Glutamatergic neuron (in vitro differentiated cells): ENCODE data around the gene ZNF8. TPM values are rescaled to one million over a fixed set of nuclear protein-coding genes. Genes with fewer than 3 reads are reported as not detected.
A peak's percentile ranks its signal among the peaks of the same experiment; 100 is the strongest.

Experiments used
- DNase-seq: peaks from one replicate; pipeline ENCODE4 v3.0.0; 2022
- H3K27ac Mint-ChIP-seq: one replicate; pipeline ENCODE4 v1.8.0; 2020; ENCODE audit warnings: mild to moderate bottlenecking, mixed read lengths, inconsistent platforms; ENCODE audit not compliant: unreplicated experiment
- H3K27me3 Mint-ChIP-seq: one replicate; pipeline ENCODE4 v1.8.0; 2020; ENCODE audit warnings: mild to moderate bottlenecking, moderate library complexity, mixed read lengths, inconsistent platforms; ENCODE audit not compliant: unreplicated experiment
- H3K36me3 Mint-ChIP-seq: one replicate; pipeline ENCODE4 v1.8.0; 2020; ENCODE audit warnings: mild to moderate bottlenecking, mixed read lengths, inconsistent platforms; ENCODE audit not compliant: unreplicated experiment
- H3K4me1 Mint-ChIP-seq: one replicate; pipeline ENCODE4 v1.8.0; 2020; ENCODE audit warnings: mild to moderate bottlenecking, low read depth, mixed read lengths, inconsistent platforms; ENCODE audit not compliant: unreplicated experiment
- H3K4me3 Mint-ChIP-seq: one replicate; pipeline ENCODE4 v1.8.0; 2020; ENCODE audit warnings: mild to moderate bottlenecking, mixed read lengths, inconsistent platforms; ENCODE audit not compliant: unreplicated experiment
- H3K9me3 Mint-ChIP-seq: one replicate; pipeline ENCODE4 v1.8.0; 2020; ENCODE audit warnings: mild to moderate bottlenecking, moderate library complexity, mixed read lengths, inconsistent platforms; ENCODE audit not compliant: unreplicated experiment
- total RNA-seq: library from RNA; stranded (reverse); fragmentation: NEBNext Ultra II Directional; extraction: Animal tissue kit (Norgen Biotek cat#: 25700); gene quantifications from one replicate; pipeline ENCODE4 v1.2.1, GENCODE V29; 2021; ENCODE audit not compliant: unreplicated experiment
- TF ChIP-seq, protein P1 (sequence below): fragments of 200-600 bp; sonication (generic); IDR thresholded peaks from one replicate; pipeline ENCODE4 v1.5.0; 2021; ENCODE audit not compliant: partially characterized antibody, unreplicated experiment

The ZNF8 gene
- total RNA-seq, 1 donor from 2014 or later = 24.8 TPM

DNA sequence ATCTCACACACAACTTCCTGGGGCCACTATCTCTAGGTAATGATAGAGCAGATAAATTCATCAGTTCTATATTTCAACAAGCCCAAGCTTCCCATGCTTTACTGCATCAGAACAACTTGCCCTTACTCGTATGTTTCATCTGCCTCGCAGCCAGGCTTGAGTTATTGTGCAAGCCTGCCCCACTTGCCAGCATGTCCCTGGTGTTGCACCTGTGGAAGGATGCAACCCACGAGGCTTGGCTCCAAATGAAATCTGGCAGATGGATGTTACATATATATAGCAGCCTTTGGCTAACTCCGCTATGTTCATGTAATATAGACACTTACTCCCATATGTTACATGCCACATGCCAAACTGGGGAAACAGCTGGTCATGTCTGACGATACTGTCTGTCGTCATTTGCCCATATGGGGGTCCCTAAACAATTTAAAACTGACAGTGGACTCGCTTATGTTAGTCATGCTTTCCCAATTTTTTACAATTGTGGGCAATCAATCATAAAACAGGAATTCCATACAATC, 32.6 kb downstream of the ZNF8 start:
- peak overlapping the region; percentile 25 for H3K27ac Mint-ChIP-seq
- DNase-seq = no peak
- peaks cover 8% of the 10 kb centered on the region for H3K9me3 Mint-ChIP-seq
- peak overlapping the region; percentile 10 for H3K4me3 Mint-ChIP-seq
- H3K4me1 Mint-ChIP-seq = peaks cover 11% of the 10 kb centered on the region
- peaks cover 3% of the 10 kb centered on the region for H3K27me3 Mint-ChIP-seq
- TF ChIP-seq, protein P1, sequence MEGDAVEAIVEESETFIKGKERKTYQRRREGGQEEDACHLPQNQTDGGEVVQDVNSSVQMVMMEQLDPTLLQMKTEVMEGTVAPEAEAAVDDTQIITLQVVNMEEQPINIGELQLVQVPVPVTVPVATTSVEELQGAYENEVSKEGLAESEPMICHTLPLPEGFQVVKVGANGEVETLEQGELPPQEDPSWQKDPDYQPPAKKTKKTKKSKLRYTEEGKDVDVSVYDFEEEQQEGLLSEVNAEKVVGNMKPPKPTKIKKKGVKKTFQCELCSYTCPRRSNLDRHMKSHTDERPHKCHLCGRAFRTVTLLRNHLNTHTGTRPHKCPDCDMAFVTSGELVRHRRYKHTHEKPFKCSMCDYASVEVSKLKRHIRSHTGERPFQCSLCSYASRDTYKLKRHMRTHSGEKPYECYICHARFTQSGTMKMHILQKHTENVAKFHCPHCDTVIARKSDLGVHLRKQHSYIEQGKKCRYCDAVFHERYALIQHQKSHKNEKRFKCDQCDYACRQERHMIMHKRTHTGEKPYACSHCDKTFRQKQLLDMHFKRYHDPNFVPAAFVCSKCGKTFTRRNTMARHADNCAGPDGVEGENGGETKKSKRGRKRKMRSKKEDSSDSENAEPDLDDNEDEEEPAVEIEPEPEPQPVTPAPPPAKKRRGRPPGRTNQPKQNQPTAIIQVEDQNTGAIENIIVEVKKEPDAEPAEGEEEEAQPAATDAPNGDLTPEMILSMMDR = no peak
- peaks cover 30% of the 10 kb centered on the region for H3K36me3 Mint-ChIP-seq

DNA sequence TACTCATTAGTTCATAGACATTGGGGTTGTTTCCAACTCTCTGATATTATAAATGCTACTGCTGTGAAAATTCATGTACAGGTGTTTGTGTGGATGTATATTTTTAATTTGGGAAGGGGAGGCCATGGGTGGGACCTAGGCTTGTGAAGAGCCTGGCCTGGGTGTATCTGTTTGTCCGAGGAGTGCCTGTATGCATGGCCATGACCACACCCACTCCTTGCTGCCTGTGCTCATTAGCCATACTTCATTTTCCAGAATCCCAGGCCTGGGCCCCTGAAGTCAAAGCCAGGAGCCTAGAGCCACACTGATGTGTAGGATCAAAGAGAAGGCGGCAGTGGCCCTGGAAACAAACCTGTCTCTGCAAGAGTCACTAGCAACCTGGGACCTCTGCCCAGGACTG, 36.8 kb downstream of the ZNF8 start:
- DNase-seq = no peak
- TF ChIP-seq, protein P1 = no peak
- H3K27ac Mint-ChIP-seq = no peak overlapping the region
- peaks cover 8% of the 10 kb centered on the region for H3K9me3 Mint-ChIP-seq
- H3K4me1 Mint-ChIP-seq = peaks cover 11% of the 10 kb centered on the region
- H3K27me3 Mint-ChIP-seq = peaks cover 5% of the 10 kb centered on the region
- peaks cover 30% of the 10 kb centered on the region for H3K36me3 Mint-ChIP-seq
- no peak overlapping the region for H3K4me3 Mint-ChIP-seq

DNA sequence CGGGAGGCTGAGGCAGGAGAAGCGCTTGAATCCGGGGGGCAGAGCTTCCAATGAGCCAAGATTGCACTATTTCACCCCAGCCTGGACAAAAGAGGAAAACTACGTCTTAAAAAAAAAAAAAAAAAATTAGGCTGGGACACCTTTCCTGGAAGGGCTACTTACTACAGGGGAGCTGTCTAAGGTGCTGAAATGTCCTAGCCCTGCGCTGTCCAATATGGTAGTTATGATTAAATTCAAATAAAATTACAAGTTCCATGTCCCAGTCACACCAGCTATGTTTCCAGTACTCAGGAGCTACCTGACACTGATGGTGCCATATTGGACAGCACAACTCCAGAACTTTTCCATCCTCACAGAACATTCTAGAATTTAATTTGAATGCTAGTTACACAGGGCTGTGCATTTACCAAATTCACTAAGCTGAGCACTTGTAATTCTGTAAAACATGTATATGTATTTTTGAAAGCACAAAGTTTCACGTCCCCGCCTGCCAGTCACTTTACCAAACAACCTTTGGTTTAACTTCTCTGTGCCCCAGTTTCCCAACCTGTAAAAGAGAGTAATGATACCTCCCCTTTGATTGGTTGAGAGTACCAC, 38.8 kb downstream of the ZNF8 start:
- TF ChIP-seq, protein P1 = no peak
- no peak for DNase-seq
- peaks cover 3% of the 10 kb centered on the region for H3K4me1 Mint-ChIP-seq
- peaks cover 6% of the 10 kb centered on the region for H3K9me3 Mint-ChIP-seq
- peaks cover 16% of the 10 kb centered on the region for H3K36me3 Mint-ChIP-seq
- H3K27ac Mint-ChIP-seq = no peak overlapping the region
- peaks cover 5% of the 10 kb centered on the region for H3K27me3 Mint-ChIP-seq
- no peak overlapping the region for H3K4me3 Mint-ChIP-seq

- no peak overlapping the region for H3K27ac Mint-ChIP-seq
Observed at GRCh38 chr19:58318297-58318696, 39.5 kb downstream of the ZNF8 start.

GRCh38 chr19:58319241-58319640, 40.5 kb downstream of the ZNF8 start:
- DNase-seq = no peak
- Mint-ChIP-seq H3K4me3 (no peak overlapping the region), H3K27ac (no peak overlapping the region), H3K27me3 (peaks cover 5% of the 10 kb centered on the region), H3K9me3 (peaks cover 3% of the 10 kb centered on the region), H3K36me3 (peaks cover 6% of the 10 kb centered on the region), H3K4me1 (peaks cover 3% of the 10 kb centered on the region)
- TF ChIP-seq, protein P1 = no peak

More at GRCh38 chr19:58318297-58318696, 39.5 kb downstream of the ZNF8 start:
- H3K4me3 Mint-ChIP-seq = no peak overlapping the region
- H3K36me3 Mint-ChIP-seq = peaks cover 10% of the 10 kb centered on the region
- peaks cover 3% of the 10 kb centered on the region for H3K4me1 Mint-ChIP-seq
- TF ChIP-seq, protein P1 = no peak
- no peak for DNase-seq
- peaks cover 4% of the 10 kb centered on the region for H3K9me3 Mint-ChIP-seq
- peaks cover 5% of the 10 kb centered on the region for H3K27me3 Mint-ChIP-seq
